DMS 273 (cell line): ENCODE data around the gene C2CD3.

Source experiments
- DNase-seq: peaks from one replicate; lab custom pipeline; 2025; ENCODE audit not compliant: unreplicated experiment; lab: John Stamatoyannopoulos, UW

C2CD3 gene

DNA sequence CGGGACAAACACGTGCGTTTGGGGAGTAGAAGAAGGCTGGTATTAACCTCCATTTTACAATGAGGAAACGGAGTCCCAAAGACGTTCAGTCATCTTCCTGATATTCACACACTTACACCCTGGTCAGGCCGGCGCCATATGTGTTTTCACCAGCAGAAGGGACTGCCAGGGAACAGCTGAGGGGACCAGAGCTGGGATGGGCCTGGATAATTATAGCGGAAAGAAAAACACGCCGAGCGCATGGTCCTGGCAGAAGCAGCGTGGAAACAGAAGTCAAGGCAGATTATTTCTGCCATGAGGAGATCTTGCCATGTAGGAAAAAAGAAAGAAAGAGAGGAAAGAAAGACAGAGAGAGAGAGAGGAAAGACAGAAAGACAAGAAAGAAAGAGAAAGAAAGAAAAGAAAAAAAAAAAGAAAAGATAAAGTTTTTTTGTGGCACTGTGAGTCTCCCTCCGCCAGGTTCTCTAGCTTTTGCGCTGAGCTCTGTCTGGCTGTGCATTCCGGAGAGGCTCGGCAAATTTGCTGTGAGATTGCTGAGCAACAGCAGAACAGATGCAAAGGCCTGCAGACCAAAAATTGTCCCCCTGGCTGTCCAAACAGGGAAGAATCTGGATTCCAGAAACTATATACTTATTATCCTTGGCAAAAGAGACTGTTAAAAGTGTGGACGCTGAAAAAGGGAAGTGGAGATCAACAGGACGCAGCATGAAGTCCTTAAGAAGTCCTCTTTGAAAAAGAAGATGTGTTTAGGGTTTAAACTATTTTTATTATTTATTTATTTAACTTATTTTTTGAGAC lies 186.9 kb downstream of the C2CD3 start:
- peak; percentile 90 for DNase-seq

DNA sequence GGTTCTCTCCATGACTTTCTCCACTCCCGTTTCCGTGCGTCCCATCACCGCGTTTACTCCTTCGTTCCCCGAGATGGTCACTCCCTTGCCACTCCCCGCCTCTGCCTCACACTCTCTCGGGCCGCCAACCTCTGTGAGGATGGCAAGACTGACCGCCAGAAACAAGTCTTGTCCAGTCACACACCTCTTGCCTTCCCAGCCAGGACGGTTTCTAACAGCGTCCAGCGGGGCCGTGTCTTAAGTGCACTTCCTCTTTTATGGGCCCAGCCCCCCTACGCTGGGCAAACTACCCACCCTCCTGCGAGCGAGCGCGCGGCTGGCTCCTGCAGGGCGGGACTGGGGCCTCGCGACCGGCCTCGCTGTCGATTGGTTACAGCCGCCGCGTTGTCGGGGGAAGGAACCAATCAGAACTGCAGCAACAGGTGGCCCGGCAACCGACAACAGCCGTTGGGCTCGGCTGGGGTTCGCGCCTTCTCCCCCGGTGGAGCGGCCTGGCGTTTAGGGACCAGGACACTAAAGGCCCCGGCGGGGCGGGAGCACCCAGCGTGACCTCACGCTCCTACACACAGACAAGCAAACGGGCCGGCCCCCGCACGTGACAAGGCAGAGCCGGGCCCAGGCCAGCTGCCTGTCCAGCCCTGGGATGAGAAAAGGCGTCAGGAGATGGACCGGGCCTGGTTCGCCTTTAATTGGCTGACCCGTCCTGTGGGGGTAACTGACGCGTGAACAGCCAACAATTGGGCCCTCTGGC lies 187.6 kb downstream of the C2CD3 start:
- DNase-seq = peak; percentile 97

DNA sequence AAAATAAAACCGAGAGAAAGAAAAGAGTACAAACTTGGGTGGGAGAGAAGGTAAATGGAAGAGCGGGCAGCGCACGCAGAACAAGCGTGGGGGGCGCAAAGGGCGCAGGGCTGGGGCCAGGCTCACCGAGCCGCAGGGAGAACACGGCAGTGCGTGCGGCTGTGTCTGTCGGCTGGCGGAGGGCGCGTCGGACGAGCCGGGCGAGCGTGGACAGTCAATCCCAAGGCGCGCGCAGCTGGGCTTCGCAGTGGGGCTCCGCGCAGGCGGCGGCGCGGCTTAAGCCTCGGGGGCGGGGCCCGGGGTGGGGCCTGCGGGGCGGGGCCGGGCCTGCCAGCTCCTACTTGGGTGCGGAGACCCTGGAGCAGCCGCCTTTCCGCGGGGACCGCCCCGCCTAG lies 188.2 kb downstream of the C2CD3 start, which contains the start of gene UCP2:
Gene UCP2, minus strand, starts transcription at position 249 of the 395 bp plus-strand sequence. CDS start 4,465 bp downstream, outside the sequence.
- peak; percentile 94 for DNase-seq

DNA sequence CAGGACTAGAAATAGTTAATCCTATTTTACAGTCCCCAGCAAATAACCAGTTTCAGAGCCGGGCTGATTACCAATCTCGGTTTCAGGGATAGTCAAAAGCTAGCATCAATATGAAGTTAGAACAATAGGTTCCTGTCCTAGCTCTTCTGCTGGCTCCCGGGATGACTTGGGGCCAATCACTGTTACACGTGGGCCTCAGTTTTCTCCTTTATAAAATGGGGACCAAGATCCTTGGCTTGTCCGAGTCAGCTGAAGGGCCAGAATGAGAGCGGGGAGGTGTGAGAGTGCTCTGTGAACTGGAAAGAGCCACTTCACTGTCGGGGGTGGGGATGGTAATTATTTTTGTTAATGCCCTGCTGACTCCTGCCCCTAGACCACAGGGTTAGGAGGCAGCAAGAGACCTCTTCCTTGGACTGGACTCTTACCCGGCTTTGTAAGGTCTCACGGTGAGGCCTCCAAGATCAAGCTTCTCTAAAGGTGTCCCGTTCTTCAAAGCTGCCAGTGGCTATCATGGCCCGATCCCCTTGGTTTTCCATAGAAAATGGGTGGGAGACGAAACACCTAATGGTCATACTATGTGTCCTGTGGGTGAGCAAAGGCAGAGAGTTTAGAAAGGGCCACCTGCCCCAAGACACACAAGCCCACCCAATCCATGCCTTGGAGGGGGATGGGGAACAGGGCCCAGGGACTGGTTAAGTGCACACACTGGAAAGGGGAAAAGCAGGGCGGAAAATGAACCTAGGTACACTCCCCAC lies 189.6 kb downstream of the C2CD3 start:
- no peak for DNase-seq

DNA sequence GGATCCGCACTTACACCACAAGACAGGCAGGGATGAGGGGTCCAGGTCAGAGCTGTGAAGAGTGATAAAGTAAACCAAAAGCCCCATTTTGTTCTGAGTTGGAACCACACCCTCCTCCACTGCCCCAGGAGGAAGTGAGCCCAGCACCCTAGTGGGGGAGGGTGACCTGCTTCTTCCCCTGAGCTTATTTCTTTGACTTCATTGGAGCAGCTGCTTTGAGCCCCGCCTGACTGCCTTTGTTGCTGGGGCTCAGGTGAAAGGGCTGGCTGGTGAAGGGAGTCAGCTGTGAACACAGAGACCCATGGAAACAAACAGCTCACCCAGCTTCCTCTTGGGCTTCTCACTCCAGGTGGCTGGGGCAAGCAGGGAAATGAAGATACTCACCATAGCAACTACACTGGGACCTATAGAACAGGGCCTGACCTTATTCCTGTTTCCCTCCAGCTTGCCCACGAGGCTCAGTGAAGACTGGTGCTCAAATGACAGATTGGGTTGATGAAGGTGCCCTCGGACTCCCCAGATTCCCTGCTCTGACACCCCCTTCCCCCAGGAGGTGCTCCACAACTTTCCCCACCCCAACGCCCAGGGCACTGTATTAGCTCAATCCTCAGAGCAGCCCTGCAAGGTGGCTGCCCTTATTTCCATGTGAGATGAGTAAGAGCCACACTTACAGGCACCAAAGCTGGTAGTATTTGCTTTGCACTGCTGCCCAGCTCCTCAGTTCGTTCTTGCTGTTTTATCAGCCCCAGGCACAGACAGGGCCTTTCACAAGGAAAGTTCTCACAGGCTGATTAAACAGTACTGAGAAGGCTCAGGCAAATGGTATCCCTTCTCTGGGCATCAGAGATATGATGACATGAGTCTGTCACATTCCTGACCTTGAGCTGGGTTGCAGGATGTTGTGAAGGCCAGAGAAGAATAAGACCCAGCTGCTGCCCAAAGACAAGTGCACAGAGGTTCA lies 190.5 kb downstream of the C2CD3 start:
- DNase-seq = peak; percentile 21

DNA sequence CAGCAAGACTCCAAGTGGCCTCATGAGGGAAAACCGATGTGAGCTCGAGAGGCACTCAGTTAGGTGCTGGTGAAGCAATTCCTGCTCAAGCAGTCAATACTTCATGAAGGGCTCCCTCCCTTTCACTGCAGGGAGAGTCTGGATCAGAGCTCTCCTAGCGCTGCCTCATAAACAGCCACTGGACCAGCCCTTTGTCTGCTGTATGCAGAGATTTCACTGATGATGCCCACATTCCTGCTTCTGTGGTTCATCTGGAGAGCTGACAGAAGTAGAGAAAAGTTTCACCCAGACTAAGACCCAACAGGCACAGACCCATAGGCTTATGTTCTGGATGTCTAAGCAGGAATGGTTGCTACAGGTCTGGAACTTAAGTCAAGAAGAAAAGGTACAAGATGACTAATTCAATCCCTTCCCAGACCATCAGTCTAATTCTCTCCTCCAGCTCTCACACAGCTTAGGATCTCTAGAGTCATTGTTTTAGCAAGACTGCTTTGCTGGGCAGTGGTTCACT lies 192.2 kb downstream of the C2CD3 start:
- DNase-seq = no peak

DNA sequence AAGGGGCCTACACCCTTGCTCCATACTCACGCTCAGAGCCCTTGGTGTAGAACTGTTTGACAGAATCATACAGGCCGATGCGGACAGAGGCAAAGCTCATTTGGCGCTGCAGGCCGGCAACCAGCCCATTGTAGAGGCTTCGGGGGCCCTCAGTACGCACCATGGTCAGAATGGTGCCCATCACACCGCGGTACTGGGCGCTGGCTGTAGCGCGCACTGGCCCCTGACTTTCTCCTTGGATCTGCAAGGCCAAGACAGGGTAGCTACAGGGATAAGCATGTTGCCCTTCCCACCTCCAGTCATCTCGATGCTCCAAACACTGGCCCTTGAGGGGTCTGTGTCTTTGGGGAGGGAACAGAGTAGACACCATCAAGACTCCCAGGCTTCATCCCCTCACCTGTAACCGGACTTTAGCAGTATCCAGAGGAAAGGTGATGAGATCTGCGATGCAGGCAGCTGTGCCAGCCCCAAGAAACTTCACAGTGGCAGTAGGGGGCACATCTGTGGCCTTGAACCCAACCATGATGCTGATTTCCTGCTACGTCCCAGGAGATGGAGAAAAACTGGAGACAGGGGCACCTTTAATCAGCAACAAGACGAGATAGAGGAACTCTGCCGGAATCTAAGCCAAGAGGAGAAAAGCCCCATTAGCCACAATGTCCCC lies 192.8 kb downstream of the C2CD3 start:
- no peak for DNase-seq

DNA sequence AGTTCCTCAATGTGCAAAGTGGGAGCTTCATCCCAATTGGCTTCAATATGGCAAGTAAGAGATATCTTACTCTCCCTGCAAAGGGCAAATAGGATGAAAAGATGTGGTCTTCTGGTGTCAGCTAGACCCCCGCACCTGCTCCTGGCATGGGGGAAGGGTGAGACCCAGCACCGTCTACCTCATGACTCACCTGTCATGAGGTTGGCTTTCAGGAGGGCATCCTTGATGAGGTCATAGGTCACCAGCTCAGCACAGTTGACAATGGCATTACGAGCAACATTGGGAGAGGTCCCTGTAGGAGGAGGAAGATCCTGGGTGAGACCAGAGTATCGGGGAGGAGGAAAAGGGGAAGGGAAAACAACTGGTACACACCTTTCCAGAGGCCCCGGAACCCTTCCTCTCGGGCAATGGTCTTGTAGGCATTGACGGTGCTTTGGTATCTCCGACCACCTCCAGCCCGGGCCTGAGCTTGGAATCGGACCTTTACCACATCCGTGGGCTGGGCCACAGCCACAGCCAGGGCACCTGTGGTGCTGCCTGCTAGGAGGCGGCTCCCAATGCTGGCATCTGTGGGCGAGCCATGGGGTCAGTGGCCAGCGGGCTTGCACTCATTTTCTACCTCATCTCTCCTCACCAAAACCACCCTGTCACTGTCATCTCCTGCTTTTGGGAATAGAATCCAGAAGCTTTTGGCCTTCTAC lies 194.2 kb downstream of the C2CD3 start:
- no peak for DNase-seq

DNA sequence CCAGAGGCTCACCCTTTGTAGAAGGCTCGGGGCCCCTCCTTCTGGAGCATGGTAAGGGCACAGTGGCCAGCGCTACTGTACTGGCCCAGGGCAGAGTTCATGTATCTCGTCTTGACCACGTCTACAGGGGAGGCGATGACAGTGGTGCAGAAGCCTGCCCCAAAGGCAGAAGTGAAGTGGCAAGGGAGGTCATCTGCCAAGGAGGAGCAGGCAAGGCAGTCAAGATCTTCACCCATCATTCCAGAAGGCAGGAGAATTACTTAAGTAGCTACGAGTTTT lies 195.4 kb downstream of the C2CD3 start:
- DNase-seq = no peak

DNA sequence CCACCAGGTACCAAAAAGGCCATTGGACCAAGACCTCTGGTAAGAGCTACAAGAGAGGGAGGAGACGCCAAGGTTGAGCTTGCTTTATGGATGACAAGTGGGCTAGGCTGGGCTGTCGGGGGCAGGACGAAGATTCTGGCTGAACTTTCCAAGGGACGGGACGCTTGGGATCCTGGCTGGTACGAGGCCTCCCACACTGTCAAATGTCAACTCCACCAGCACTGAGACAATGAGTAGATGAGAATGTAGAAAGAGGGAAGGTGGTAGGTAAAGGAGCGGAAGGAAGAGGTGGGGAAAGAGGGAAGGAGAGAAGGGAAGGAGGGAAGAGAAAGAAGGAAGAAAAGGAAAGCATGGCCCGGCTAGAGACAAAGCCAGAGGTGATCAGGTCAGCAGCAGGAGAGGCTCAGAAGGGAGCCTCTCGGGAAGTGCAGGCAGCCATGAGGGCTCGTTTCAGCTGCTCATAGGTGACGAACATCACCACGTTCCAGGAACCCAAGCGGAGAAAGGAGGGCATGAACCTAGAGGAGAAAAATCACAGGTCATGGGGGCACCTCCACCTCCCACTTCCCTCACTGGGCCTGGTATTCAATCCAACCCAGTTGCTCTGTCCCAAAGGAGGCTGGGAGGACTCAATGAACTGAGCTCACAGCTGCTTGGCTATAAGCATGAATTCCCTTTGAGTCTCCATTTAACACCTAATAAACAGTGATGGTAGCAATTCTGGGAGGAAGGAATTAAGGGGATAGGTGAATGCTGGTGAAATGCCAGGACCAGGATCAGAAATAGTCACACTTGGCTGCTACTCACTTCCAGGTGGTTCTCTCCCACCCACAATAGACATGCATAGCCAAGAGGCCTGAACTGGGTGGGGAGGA lies 196.0 kb downstream of the C2CD3 start:
- DNase-seq = no peak

DNA sequence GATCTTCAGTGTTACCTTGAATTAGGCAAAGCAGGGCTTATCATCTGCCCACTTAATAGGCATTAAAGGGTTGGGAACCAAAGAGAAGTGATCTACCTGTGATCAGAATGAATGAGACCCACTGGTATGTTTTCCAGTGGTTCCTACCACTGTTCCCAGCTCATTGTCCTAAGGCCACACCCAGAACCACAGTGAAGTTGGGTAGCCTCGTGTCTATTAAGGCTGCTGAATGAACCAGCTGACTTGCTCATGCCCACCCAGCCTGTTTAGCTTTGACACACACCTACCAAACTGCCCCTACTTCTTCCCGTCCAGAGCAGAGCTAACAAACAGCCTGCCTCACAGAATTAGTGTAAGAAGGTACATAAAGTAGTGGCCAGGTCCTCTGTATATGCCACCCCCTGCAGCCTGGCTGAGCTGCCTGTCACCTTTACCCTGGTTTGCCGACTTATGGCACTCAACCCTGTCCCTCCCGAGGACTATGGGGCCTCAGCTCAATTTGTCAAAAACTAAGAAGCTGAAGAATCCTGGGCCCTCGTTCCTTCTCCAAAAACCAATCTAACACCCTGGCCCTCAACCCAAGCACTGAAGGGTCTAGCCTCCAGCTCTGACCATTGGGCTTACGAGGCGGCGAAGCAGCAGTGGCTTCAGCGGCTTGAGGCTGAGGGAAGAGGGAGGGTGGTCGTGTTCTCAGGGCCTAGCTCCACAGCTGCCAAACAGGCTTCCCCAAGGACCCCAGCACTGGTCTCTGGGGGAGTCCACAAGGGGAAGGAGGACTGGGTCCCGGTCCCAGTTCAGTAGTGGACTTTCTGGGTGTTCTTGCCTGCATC lies 198.0 kb downstream of the C2CD3 start:
- DNase-seq = peak; percentile 32

DNA sequence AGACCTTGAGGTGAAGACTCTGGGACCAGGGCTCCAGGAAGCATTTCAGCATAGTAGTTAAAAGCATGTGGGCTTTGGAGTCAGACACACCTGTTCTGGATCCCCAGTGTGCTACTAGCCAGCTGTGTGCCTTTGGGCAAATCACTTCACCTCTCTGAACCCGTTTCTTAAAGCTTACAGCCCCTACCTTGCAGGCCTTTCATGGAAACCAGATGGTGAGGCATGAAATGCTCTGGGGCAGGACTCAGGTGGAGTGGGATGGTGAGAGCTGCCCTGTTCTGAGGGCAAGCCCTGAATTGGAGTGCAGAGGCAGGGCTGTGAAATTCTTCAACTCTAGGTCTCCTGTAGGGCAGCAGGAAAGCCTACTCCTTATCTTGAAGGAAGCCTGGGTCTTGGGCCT lies 198.6 kb downstream of the C2CD3 start:
- DNase-seq = peak; percentile 22

DNA sequence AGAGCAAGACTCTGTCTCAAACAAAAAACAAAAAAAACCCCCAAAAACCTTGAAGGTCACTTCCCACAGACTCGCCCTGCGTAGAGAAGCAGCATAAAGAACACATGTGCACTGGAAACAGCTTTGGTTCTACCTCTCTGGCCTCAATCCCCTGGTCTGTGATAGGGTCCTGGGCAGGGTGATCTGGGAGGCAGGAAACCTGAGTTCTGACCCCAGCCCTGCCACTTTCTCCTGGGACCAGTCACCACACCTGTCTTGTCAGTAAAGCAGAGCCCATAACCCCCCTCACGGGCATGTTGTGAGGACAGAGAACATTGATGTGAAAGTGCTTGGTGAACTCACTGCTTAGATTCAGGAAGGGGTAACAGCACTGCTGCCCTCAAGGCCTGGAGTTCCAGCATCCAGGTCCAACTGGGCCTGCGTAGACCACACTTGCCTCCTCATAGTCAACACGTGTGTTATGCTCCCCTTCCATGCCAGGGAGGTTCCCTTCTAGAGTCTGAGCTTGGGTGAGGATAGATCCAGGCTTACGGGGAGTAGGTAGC lies 199.6 kb downstream of the C2CD3 start:
- DNase-seq = peak; percentile 33

DNA sequence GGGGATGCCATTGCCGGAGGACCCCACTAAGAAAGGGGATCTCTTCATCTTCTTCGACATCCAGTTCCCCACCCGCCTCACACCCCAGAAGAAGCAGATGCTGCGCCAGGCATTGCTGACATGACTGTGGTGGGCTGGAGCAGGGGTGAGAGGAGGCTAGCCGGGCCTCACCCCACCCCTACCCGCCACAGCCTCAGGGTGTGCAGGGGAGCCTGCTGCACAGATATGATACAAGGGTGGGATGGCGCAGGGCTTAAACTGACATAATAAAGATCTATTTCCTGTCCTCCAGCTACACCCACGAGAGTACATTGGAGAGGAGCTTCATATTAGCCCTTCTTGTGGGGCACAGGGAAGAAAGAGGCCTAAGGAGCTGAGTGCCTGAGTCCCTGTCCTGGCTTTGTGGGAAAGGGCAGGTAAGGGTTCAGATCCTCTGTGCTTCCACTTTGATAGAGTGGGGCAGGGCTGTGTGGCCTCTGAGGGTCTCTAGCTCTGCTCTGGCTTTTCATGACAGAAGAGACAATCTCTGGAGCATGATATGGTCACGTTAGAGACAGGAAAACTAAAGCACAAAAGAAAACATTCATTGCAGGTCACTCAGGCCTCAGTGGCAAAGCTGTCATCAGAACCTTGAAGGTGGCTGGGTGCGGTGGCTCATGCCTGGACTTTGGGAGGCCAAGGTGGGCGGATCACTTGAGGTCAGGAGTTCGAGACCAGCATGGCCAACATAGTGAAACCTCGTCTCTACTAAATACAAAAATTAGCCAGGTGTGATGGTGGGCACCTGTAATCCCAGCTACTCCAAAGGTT lies 200.6 kb downstream of the C2CD3 start:
- peak; percentile 34 for DNase-seq

DNA sequence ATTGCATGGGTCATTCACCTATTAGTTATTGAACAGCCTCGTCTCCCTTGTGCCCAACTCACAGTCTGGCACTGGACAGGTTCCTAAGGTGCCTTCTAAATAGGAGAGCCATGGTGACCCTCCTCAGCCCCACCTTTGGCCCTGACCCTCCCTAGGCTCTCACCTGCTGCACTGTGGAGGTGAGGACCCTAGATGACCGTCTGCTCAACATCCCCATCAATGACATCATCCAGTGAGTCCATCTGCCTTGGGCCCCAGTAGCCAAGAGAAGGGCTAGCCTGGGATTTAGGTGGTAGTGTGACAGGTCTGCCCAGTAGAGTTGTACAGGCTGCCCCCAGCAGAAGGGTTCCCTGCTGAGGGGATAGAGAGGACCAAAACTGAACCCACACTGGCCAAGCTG lies 201.7 kb downstream of the C2CD3 start:
- DNase-seq = peak; percentile 48

DNA sequence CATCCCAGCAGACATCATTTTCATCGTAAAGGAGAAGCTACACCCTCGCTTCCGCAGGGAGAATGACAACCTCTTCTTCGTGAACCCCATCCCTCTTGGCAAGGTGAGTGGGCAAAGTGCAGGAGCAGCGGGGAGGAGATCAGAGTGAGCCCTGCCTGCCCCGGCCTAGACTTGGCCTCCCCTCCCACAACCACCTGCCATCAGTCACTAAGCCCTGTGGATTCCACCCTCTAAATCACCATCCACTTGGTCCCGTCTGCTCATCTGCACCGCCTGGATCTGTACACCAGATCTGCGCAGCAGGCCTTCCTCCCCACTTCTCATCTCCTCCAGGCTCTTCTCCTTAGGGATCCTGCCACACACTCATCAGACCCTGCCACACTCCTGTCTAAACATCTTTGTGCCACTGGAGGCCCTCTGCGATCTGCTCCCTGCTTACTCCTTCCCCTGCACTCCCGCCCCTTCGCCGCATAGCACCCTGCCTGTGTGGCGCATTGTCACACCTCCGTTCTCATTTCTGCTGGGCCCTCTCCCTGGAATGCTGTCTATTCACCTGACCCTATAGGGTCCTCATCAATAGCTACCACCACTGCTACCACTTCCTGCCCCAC lies 202.3 kb downstream of the C2CD3 start:
- DNase-seq = peak; percentile 37
